HCT116 (cell line): Measurements from ENCODE around the gene TIRAP. TPM values are rescaled to one million over a fixed set of nuclear protein-coding genes. Genes with fewer than 3 reads are reported as not detected.

Experiments used
- ATAC-seq: fragments of 200-7000 bp; cut with Tn5 transposase; 2 replicates; pipeline ENCODE4 v1.9.1; 2020; ENCODE audit warnings: mild to moderate bottlenecking, moderate library complexity
- BruUV-seq: library from RNA; stranded (reverse); fragments of 400-500 nt; replicated peaks from 2 replicates; lab custom pipeline; 2021; lab: Mats Ljungman, UMichigan
- CTCF ChIA-PET: fragments of 300-600 bp; sonication (Branson Sonifier 250); formaldehyde crosslinking; loops from one replicate; lab custom pipeline; 2021; ENCODE audit warnings: antibody characterized with exemption; lab: Charles Lee
- POLR2A ChIA-PET: fragments of 300-600, 350-600 bp; sonication (Branson Sonifier 250); formaldehyde crosslinking; loops from one replicate; lab custom pipeline; 2021; ENCODE audit warnings: antibody characterized with exemption; lab: Charles Lee
- RAD21 ChIA-PET, 2 experiments: fragments of 300-600 bp; sonication (Branson Sonifier 250); formaldehyde crosslinking; loops; one replicate each; lab custom pipeline; 2023; ENCODE audit warnings: low total read pairs in 2 of 2; ENCODE audit not compliant: uncharacterized antibody in 2 of 2, unreplicated experiment in 2 of 2, low non-redundant PET in 1 of 2; lab: Charles Lee
- DNase-seq: peaks from one replicate; pipeline ENCODE4 v3.0.0-alpha.2; 2010; ENCODE audit warnings: low read depth, low spot score
- H2AFZ ChIP-seq: fragments of 200-600 bp; shearing (Covaris generic), sonication (generic); 2 replicates; pipeline ENCODE4 v1.6.1; 2017; ENCODE audit warnings: low read depth, mixed run types, mixed read lengths, antibody characterized with exemption, low read length; ENCODE audit not compliant: poor library complexity, severe bottlenecking
- H3K27ac ChIP-seq: 2 replicates; pipeline ENCODE4 v1.5.1; 2012; ENCODE audit warnings: low read depth, low read length
- H3K27me3 ChIP-seq: fragments of 200-600 bp; sonication (generic); 2 replicates; pipeline ENCODE4 v1.6.1; 2016; ENCODE audit warnings: mixed run types, low read length, mixed read lengths; ENCODE audit not compliant: insufficient read depth
- H3K36me3 ChIP-seq, 2 experiments: fragments of 200-500 bp in 1 of 2; fragments of 200-600 bp in 1 of 2; sonication (Bioruptor generic) in 1 of 2; sonication (generic) in 1 of 2; 2 replicates each; pipeline versions ENCODE4 v1.5.1 to v1.6.1; 2014 to 2016; ENCODE audit warnings: low read length in 2 of 2, inconsistent platforms in 1 of 2, mixed read lengths in 1 of 2, mixed run types in 1 of 2; ENCODE audit not compliant: insufficient read depth in 2 of 2, control insufficient read depth in 1 of 2
- H3K4me1 ChIP-seq, 2 experiments: fragments of 200-600 bp in 1 of 2; sonication (generic) in 1 of 2; 2 replicates each; pipeline versions ENCODE4 v1.5.1 to v1.6.1; 2012 to 2017; ENCODE audit warnings: low read length in 2 of 2, inconsistent platforms in 1 of 2, mild to moderate bottlenecking in 1 of 2, mixed read lengths in 1 of 2, mixed run types in 1 of 2, moderate library complexity in 1 of 2; ENCODE audit not compliant: insufficient read depth in 2 of 2, control insufficient read depth in 1 of 2
- H3K4me2 ChIP-seq: fragments of 200-600 bp; sonication (generic); 2 replicates; pipeline ENCODE4 v1.6.1; 2017; ENCODE audit warnings: mixed run types, low read length, mixed read lengths
- H3K4me3 ChIP-seq, 2 experiments: fragments of 200-600 bp in 1 of 2; sonication (generic) in 1 of 2; replicated peaks in 1 of 2; 2 replicates each; pipeline ENCODE4 v1.5.1; 2011 to 2016; ENCODE audit warnings: low read length in 2 of 2, control low read depth in 1 of 2, low read depth in 1 of 2, mild to moderate bottlenecking in 1 of 2, mixed read lengths in 1 of 2, mixed run types in 1 of 2
- H3K79me2 ChIP-seq: fragments of 200-600 bp; sonication (generic); 2 replicates; pipeline ENCODE4 v1.6.1; 2017; ENCODE audit warnings: mild to moderate bottlenecking, mixed run types, low read length, moderate library complexity, mixed read lengths; ENCODE audit not compliant: insufficient read depth
- H3K9ac ChIP-seq: fragments of 200-600 bp; sonication (generic); 2 replicates; pipeline ENCODE4 v1.6.1; 2016; ENCODE audit warnings: low read length, mixed read lengths
- H3K9me2 ChIP-seq: fragments of 200-600 bp; sonication (generic), shearing (Covaris generic); 2 replicates; pipeline ENCODE4 v1.6.1; 2017; ENCODE audit warnings: mixed run types, mild to moderate bottlenecking, moderate library complexity; ENCODE audit not compliant: insufficient read depth
- H3K9me3 ChIP-seq, 2 experiments: fragments of 200-500 bp in 1 of 2; fragments of 200-600 bp in 1 of 2; sonication (Bioruptor generic) in 1 of 2; sonication (generic) in 1 of 2; 2 replicates each; pipeline ENCODE4 v1.6.1; 2014 to 2017; ENCODE audit warnings: low read length in 2 of 2, mixed read lengths in 2 of 2, inconsistent platforms in 1 of 2, low read depth in 1 of 2, mild to moderate bottlenecking in 1 of 2, mixed run types in 1 of 2, moderate library complexity in 1 of 2; ENCODE audit not compliant: control insufficient read depth in 1 of 2, insufficient read depth in 1 of 2
- H4K20me1 ChIP-seq: fragments of 200-600 bp; sonication (generic), shearing (Covaris generic); 2 replicates; pipeline ENCODE4 v1.6.1; 2017; ENCODE audit warnings: mixed run types, mild to moderate bottlenecking, moderate library complexity; ENCODE audit not compliant: insufficient read depth
- ATF3 ChIP-seq: IDR thresholded peaks from 2 replicates; pipeline ENCODE4 v1.6.1; 2012
- CBX3 ChIP-seq: IDR thresholded peaks from 2 replicates; pipeline ENCODE4 v1.6.1; 2012; ENCODE audit warnings: low read depth
- CEBPB ChIP-seq: IDR thresholded peaks from 2 replicates; pipeline ENCODE4 v1.6.1; 2012; ENCODE audit warnings: low read depth
- CTCF ChIP-seq, 3 experiments: fragments of 200-600 bp in 1 of 3; sonication (generic) in 1 of 3; IDR thresholded peaks in 2 of 3; conservative IDR thresholded peaks in 1 of 3; 2 replicates each; pipeline ENCODE4 v1.5.1; 2012 to 2017; ENCODE audit warnings: low read depth in 2 of 3, low read length in 2 of 3, antibody characterized with exemption in 1 of 3, borderline replicate concordance in 1 of 3, control low read depth in 1 of 3, mild to moderate bottlenecking in 1 of 3, mixed read lengths in 1 of 3, mixed run types in 1 of 3, moderate library complexity in 1 of 3; ENCODE audit not compliant: insufficient read depth in 1 of 3
- EGR1 ChIP-seq: IDR thresholded peaks from 2 replicates; pipeline ENCODE4 v1.6.1; 2012; ENCODE audit warnings: low read depth
- ELF1 ChIP-seq: IDR thresholded peaks from 2 replicates; pipeline ENCODE4 v1.6.1; 2012; ENCODE audit warnings: low read depth, borderline replicate concordance
- EZH2 ChIP-seq: fragments of 200-600 bp; sonication (generic); IDR thresholded peaks from 2 replicates; pipeline ENCODE4 v1.6.1; 2017; ENCODE audit warnings: antibody characterized with exemption, mixed run types
- FOSL1 ChIP-seq: IDR thresholded peaks from 2 replicates; pipeline ENCODE4 v1.6.1; 2012; ENCODE audit warnings: low read depth
- JUND ChIP-seq: IDR thresholded peaks from 2 replicates; pipeline ENCODE4 v1.6.1; 2012
- MAX ChIP-seq: IDR thresholded peaks from 2 replicates; pipeline ENCODE4 v1.6.1; 2012
- POLR2AphosphoS5 ChIP-seq: IDR thresholded peaks from 2 replicates; pipeline ENCODE4 v1.6.1; 2011; ENCODE audit warnings: mild to moderate bottlenecking, low read depth, low read length, moderate library complexity
- RAD21 ChIP-seq: IDR thresholded peaks from 2 replicates; pipeline ENCODE4 v1.6.1; 2012; ENCODE audit warnings: low read depth, mild to moderate bottlenecking
- REST ChIP-seq: IDR thresholded peaks from 2 replicates; pipeline ENCODE4 v1.6.1; 2012; ENCODE audit warnings: low read depth
- SIN3A ChIP-seq: IDR thresholded peaks from 2 replicates; pipeline ENCODE4 v1.6.1; 2012; ENCODE audit warnings: low read depth
- SP1 ChIP-seq: IDR thresholded peaks from 2 replicates; pipeline ENCODE4 v1.6.1; 2012; ENCODE audit warnings: low read depth
- SRF ChIP-seq: IDR thresholded peaks from 2 replicates; pipeline ENCODE4 v1.6.1; 2012; ENCODE audit warnings: low read depth
- TCF7L2 ChIP-seq: IDR thresholded peaks from 2 replicates; pipeline ENCODE4 v1.7.0; 2011; ENCODE audit warnings: borderline replicate concordance, inconsistent platforms; ENCODE audit not compliant: insufficient read depth, insufficient read length; ENCODE audit errors: extremely low read depth
- ZBTB33 ChIP-seq: IDR thresholded peaks from 2 replicates; pipeline ENCODE4 v1.6.1; 2011; ENCODE audit warnings: mild to moderate bottlenecking, low read length, moderate library complexity; ENCODE audit not compliant: insufficient replicate concordance; ENCODE audit errors: extremely low read depth
- ZFX ChIP-seq: fragments of 450-650 bp; IDR thresholded peaks from 2 replicates; pipeline ENCODE4 v1.6.1; 2017
- intact Hi-C: fragments of 100-400 bp; cut with micrococcal nuclease; formaldehyde crosslinking; loops from 2 replicates; pipeline ENCODE4 v1.10.0; 2022
- total RNA-seq: library from RNA; stranded (reverse); gene quantifications from one replicate; pipeline ENCODE4 v1.2.1, GENCODE V29; 2021; ENCODE audit not compliant: unreplicated experiment

TIRAP gene
- total RNA-seq, 1 experiment from 2014 or later, result 10.8 TPM

GRCh38 chr11:126257764-126258163 lies 25.1 kb upstream of the TIRAP start:
- no peaks in the 10 kb centered on the region for H4K20me1 ChIP-seq
- no peaks in the 10 kb centered on the region for H3K27me3 ChIP-seq
- RAD21 ChIA-PET, result no interaction called here
- peaks cover 13 to 15% of the 10 kb centered on the region in 2 experiments for H3K36me3 ChIP-seq
- no peak overlapping the region for H3K9ac ChIP-seq
- H3K27ac ChIP-seq, result no peak overlapping the region
- BruUV-seq, result no TSS peak
- H3K9me3 ChIP-seq, result no peaks in the 10 kb centered on the region
- TF ChIP-seq ELF1 (no peak), ZBTB33 (no peak), SRF (no peak), FOSL1 (no peak), CBX3 (no peak), ZFX (no peak), SP1 (no peak), SIN3A (no peak), POLR2AphosphoS5 (no peak), CEBPB (no peak), MAX (no peak), JUND (no peak), CTCF (IDR thresholded peaks at IDR 0.05 in 2 of 3, conservative IDR thresholded peaks at IDR 0.05 in 1 of 3; ENCODE audit: borderline replicate concordance in 1 of 3, insufficient read depth in 1 of 3, low read depth in 2 of 3, low read length in 2 of 3) (no peak), REST (no peak), RAD21 (no peak), ATF3 (no peak), EGR1 (no peak), EZH2 (no peak), TCF7L2 (no peak)
- H3K9me2 ChIP-seq, result no peaks in the 10 kb centered on the region
- H3K4me1 ChIP-seq, result no peaks in the 10 kb centered on the region
- CTCF ChIA-PET, result no interaction called here
- intact Hi-C loops, result no loop called here
- no peak overlapping the region for H3K4me3 ChIP-seq
- ATAC-seq (no peak), DNase-seq (no peak)
- H3K4me2 ChIP-seq, result no peak overlapping the region
- no peaks in the 10 kb centered on the region for H3K79me2 ChIP-seq
- POLR2A ChIA-PET, result interaction anchor here (1.4 kb wide), 1 partner anchor 11 kb away, joined by 3 read pairs; the partner anchor contains the start of genes FOXRED1 and SRPRA
- no peak overlapping the region for H2AFZ ChIP-seq
